HepG2 (cell line): ENCODE results near the gene TWF1. TPM values are rescaled to one million over a fixed set of nuclear protein-coding genes. Genes with fewer than 3 reads are reported as not detected.

ENCODE experiments used
- CREM ChIP-seq, 2 experiments: sonication (generic) in 1 of 2; formaldehyde crosslinking in 1 of 2; IDR thresholded peaks; 2 replicates each; pipeline versions ENCODE4 v1.4.0 to v1.6.1; 2016 to 2020; ENCODE audit warnings: antibody characterized with exemption in 1 of 2, mild to moderate bottlenecking in 1 of 2, missing genetic modification reagents in 1 of 2
- ERF ChIP-seq: IDR thresholded peaks from 2 replicates; pipeline ENCODE4 v1.6.1; 2018; ENCODE audit warnings: missing biosample characterization, missing genetic modification reagents
- ETV6 ChIP-seq: sonication (generic); formaldehyde crosslinking; conservative IDR thresholded peaks from 2 replicates; pipeline ENCODE4 v1.4.0; 2020; ENCODE audit warnings: missing genetic modification reagents
- KDM5A ChIP-seq: fragments of 200-600 bp; sonication (generic); IDR thresholded peaks from 2 replicates; pipeline ENCODE4 v1.7.0; 2018; ENCODE audit warnings: antibody characterized with exemption, mild to moderate bottlenecking, low read length, borderline replicate concordance
- KLF15 ChIP-seq: sonication (generic); formaldehyde crosslinking; IDR thresholded peaks from 2 replicates; pipeline ENCODE4 v1.8.1; 2023; ENCODE audit warnings: borderline replicate concordance, mild to moderate bottlenecking, inconsistent platforms, missing genetic modification reagents, mixed read lengths
- POLR2AphosphoS5 ChIP-seq: IDR thresholded peaks from 2 replicates; pipeline ENCODE4 v1.6.1; 2012; ENCODE audit warnings: low read depth, low read length
- RBAK ChIP-seq: sonication (generic); formaldehyde crosslinking; IDR thresholded peaks from 2 replicates; pipeline ENCODE4 v1.5.1; 2020; ENCODE audit warnings: mild to moderate bottlenecking, missing genetic modification reagents
- SMARCE1 ChIP-seq: fragments of 450-650 bp; IDR thresholded peaks from 2 replicates; pipeline ENCODE4 v1.6.1; 2017; ENCODE audit warnings: borderline replicate concordance
- ZBTB46 ChIP-seq: sonication (generic); formaldehyde crosslinking; IDR thresholded peaks from 2 replicates; pipeline ENCODE4 v1.4.0; 2020; ENCODE audit warnings: mild to moderate bottlenecking, missing genetic modification reagents, borderline replicate concordance
- ZHX2 ChIP-seq, 2 experiments: sonication (generic) in 1 of 2; formaldehyde crosslinking in 1 of 2; IDR thresholded peaks; 2 replicates each; pipeline versions ENCODE4 v1.6.1 to v1.9.0; 2014 to 2022; ENCODE audit warnings: antibody characterized with exemption in 1 of 2, borderline replicate concordance in 1 of 2, inconsistent platforms in 1 of 2, low read depth in 1 of 2, missing genetic modification reagents in 1 of 2
- ZNF484 ChIP-seq: sonication (generic); formaldehyde crosslinking; IDR thresholded peaks from 2 replicates; pipeline ENCODE4 v1.5.1; 2020; ENCODE audit warnings: mild to moderate bottlenecking, low read depth, missing genetic modification reagents, borderline replicate concordance
- ZNF761 ChIP-seq: sonication (generic); formaldehyde crosslinking; conservative IDR thresholded peaks from 2 replicates; pipeline ENCODE4 v1.4.0; 2020; ENCODE audit warnings: mild to moderate bottlenecking, missing genetic modification reagents
- polyA plus RNA-seq, 8 experiments: library from polyadenylated mRNA; depleted of rRNA in 3 of 8; stranded (reverse) in 7 of 8; unstranded in 1 of 8; fragments of >200 nt; fragmentation: Illumina TruSeq in 4 of 8; extraction: Trizol in 4 of 8; gene quantifications; 2 replicates each; pipeline versions ENCODE4 v1.2.1 to v1.2.3, GENCODE V29; 2011 to 2016; ENCODE audit warnings: low read depth in 4 of 8, missing spikeins in 1 of 8, mixed read lengths in 1 of 8; ENCODE audit not compliant: insufficient read depth in 1 of 8
- total RNA-seq, 5 experiments: library from RNA; depleted of rRNA; stranded (reverse); fragments of >200 nt; fragmentation: Illumina TruSeq; extraction: Trizol; gene quantifications; 2 replicates each; pipeline ENCODE4 v1.2.3, GENCODE V29; 2016; ENCODE audit warnings: low read depth in 1 of 5
- TF ChIP-seq, protein P1 (sequence below): fragments of 450-650 bp; IDR thresholded peaks from 2 replicates; pipeline ENCODE4 v1.6.1; 2016
- TF ChIP-seq, protein P2 (sequence below): sonication (generic); formaldehyde crosslinking; IDR thresholded peaks from 2 replicates; pipeline ENCODE4 v1.4.0; 2020; ENCODE audit warnings: missing genetic modification reagents
- TF ChIP-seq, protein P3 (sequence below): conservative IDR thresholded peaks from 2 replicates; pipeline ENCODE4 v1.6.1; 2018; ENCODE audit warnings: missing genetic modification reagents

TWF1 gene
- total and polyA plus RNA-seq, 2 of the 13 experiments (the other 11 are each of a cell fraction or from before 2014, with no cell fraction given) = 32.3 to 85.5 TPM

- TF ChIP-seq SMARCE1 (no peak), RBAK (CRISPR knock-in tag) (no peak), ETV6 (CRISPR knock-in tag) (peak; percentile 20; the same call in 1 of the 2 replicates), ZNF761 (0 out of 2 replicates have a peak, but pooled peaks have one; percentile 24), CREM (IDR thresholded peaks at IDR 0.05) (peak; percentile 75), CREM (CRISPR knock-in tag; IDR thresholded peaks at IDR 0.05) (no peak), ERF (CRISPR knock-in tag) (no peak), POLR2AphosphoS5 (peak; percentile 81), ZNF484 (CRISPR knock-in tag) (no peak), ZHX2 (IDR thresholded peaks at IDR 0.05; ENCODE audit: low read depth) (peak; percentile 64; the same call in 1 of the 2 replicates), ZHX2 (CRISPR knock-in tag; IDR thresholded peaks at IDR 0.05; ENCODE audit: borderline replicate concordance) (no peak), ZBTB46 (CRISPR knock-in tag) (no peak), KDM5A (peak; percentile 21; the same call in 1 of the 2 replicates), KLF15 (CRISPR knock-in tag) (no peak)
- TF ChIP-seq, protein P1, sequence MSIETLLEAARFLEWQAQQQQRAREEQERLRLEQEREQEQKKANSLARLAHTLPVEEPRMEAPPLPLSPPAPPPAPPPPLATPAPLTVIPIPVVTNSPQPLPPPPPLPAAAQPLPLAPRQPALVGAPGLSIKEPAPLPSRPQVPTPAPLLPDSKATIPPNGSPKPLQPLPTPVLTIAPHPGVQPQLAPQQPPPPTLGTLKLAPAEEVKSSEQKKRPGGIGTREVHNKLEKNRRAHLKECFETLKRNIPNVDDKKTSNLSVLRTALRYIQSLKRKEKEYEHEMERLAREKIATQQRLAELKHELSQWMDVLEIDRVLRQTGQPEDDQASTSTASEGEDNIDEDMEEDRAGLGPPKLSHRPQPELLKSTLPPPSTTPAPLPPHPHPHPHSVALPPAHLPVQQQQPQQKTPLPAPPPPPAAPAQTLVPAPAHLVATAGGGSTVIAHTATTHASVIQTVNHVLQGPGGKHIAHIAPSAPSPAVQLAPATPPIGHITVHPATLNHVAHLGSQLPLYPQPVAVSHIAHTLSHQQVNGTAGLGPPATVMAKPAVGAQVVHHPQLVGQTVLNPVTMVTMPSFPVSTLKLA = no peak
- TF ChIP-seq, protein P2, sequence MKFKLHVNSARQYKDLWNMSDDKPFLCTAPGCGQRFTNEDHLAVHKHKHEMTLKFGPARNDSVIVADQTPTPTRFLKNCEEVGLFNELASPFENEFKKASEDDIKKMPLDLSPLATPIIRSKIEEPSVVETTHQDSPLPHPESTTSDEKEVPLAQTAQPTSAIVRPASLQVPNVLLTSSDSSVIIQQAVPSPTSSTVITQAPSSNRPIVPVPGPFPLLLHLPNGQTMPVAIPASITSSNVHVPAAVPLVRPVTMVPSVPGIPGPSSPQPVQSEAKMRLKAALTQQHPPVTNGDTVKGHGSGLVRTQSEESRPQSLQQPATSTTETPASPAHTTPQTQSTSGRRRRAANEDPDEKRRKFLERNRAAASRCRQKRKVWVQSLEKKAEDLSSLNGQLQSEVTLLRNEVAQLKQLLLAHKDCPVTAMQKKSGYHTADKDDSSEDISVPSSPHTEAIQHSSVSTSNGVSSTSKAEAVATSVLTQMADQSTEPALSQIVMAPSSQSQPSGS (CRISPR knock-in tag) = no peak; the same call in 1 of the 2 replicates
- TF ChIP-seq, protein P3, sequence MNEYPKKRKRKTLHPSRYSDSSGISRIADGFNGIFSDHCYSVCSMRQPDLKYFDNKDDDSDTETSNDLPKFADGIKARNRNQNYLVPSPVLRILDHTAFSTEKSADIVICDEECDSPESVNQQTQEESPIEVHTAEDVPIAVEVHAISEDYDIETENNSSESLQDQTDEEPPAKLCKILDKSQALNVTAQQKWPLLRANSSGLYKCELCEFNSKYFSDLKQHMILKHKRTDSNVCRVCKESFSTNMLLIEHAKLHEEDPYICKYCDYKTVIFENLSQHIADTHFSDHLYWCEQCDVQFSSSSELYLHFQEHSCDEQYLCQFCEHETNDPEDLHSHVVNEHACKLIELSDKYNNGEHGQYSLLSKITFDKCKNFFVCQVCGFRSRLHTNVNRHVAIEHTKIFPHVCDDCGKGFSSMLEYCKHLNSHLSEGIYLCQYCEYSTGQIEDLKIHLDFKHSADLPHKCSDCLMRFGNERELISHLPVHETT (CRISPR knock-in tag) = no peak
These were observed 47.2 kb downstream of the TWF1 start, which contains the start of the genes IRAK4 and PUS7L (continued) for GRCh38 chr12:43758728-43759563.
